NB4 (cell line): ENCODE measurements around the gene GRM8.

Experiments used
- CTCF ChIP-seq: IDR thresholded peaks from one replicate; pipeline ENCODE4 v1.5.1; 2012; ENCODE audit warnings: low read depth, low read length
- MAX ChIP-seq: IDR thresholded peaks from 2 replicates; pipeline ENCODE4 v1.6.1; 2011; ENCODE audit warnings: low read depth, low read length
- POLR2A ChIP-seq: IDR thresholded peaks from 2 replicates; pipeline ENCODE4 v1.6.1; 2011; ENCODE audit warnings: mild to moderate bottlenecking; ENCODE audit not compliant: insufficient read length; ENCODE audit errors: extremely low read depth

- TF ChIP-seq CTCF: no peak
- TF ChIP-seq POLR2A: no peak
- no peak for TF ChIP-seq MAX
These were observed 212.7 kb downstream of the GRM8 start for GRCh38 chr7:127040042-127040441.
